HG03060 (cell line): ENCODE results near the gene GAS6.

Experiments
- ATAC-seq: cut with Tn5 transposase; IDR thresholded peaks from one replicate; pipeline ENCODE4 v1.9.1; 2021; ENCODE audit warnings: low read depth, moderate number of reproducible peaks; ENCODE audit not compliant: unreplicated experiment

GAS6 gene

DNA sequence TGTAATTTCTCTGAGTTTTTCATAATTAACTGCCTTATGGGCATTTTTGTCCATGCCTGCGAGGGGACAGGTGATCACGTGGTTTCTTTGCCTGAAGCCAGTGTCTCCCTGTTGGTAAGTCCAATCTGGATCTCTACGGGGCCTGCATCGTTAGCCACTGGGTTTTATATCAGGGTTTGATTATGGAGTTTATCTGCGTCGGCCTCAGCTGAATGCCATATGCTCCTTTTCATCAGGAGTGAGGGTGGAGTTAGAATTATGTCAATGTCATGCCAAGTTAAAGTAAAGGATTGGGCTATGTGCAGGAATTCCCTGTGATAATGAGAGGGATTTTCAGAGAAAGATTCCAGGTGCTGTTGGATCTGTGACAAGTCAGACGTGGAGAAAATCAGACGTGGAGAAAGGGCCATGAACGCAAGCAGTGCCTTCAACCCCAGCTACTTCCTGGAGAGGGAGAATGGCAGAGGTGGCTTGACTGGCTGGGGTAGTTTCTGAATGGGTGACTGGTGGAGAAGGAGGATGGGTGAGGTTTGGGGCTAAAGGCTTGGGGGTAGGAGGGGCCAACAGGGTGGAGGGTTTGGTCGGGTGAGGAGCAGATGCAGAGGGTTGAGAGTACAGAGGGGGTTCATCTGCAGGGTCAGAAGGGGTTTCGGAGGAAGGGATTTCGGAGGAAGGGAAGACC is 80.5 kb downstream of the GAS6 start:
- no peak for ATAC-seq

DNA sequence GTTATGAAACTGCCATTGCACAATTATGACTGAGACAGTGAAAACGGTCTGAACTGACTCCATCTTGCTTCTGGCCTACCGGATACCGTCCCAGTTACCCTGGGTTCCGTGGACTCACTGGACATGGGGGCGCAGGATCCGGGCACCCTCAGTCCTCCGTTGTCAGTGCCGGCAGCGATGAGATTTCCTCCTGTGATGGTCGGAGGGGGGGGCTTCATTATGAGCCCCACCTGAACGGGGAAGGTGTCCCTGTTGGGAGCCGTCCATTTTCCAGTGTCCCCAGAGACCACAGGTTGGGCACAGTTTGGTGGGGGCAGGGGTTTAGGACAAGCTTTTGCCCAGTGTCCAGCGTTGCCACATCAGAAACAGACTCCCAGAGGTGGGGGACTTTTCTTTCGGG is 81.4 kb downstream of the GAS6 start:
- no peak for ATAC-seq

DNA sequence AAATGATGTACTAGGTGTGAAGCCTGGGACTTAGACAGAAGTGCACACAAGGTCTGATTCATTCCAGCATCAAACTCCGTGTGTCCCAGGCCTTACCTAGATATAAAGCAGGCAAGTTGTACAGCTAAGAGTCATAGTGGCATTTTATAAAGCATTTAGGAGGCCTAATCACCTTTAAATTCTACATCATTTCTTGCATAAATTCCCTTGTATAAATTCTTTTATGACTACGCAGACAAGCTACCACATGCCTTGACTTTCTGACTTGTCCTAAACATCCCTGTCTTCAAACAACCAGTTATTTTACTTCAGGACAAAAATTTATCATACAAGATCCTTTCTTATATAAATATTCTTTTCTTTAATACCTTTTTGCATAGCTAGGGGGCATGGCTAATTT is 82.3 kb downstream of the GAS6 start:
- no peak for ATAC-seq

DNA sequence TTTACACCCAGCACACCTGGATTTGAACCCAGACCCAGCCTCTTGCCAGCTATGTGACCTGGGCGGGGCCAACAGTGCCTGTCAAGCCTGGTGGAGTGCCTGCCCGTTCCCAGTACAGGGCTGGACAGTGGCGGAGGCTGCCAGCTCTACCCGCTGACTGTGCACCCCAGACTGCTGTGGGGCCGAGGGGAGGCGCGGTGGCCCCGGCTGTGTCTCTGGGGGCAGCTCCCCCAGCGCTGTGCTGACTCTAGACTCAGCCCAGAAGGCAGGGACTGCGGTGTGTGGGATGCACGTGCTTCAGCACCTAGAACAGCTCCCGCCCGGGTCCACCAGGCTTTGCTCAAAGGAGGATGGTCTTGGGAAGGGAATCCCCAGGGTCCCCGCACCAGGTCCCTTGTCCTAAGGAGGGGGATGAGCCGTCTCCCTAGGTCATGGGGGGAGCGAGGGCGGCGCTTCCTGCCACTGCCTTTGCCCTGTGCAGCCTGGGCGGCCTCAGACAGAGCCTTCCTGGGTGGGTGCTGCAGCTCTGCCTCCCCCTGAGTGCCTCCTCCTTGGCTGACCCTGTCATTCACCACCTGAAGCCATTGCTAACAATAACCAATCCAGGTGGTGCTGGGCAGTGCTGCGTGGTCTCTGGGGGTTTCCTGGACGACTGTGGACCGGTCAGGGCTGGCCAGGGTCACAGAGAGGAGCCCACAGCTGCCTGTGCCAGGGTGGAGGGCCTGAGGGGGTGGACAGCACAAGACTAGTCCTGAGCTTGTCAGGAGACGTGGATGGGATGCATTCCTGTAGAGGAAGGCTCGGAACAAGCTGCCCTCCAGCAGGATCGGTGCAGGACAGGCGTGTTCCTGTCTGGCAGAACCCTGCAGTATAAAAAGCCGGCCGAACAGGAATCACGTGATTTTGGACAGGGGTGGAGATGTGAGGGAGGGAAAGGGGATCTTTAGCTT is 86.3 kb downstream of the GAS6 start:
- no peak for ATAC-seq

DNA sequence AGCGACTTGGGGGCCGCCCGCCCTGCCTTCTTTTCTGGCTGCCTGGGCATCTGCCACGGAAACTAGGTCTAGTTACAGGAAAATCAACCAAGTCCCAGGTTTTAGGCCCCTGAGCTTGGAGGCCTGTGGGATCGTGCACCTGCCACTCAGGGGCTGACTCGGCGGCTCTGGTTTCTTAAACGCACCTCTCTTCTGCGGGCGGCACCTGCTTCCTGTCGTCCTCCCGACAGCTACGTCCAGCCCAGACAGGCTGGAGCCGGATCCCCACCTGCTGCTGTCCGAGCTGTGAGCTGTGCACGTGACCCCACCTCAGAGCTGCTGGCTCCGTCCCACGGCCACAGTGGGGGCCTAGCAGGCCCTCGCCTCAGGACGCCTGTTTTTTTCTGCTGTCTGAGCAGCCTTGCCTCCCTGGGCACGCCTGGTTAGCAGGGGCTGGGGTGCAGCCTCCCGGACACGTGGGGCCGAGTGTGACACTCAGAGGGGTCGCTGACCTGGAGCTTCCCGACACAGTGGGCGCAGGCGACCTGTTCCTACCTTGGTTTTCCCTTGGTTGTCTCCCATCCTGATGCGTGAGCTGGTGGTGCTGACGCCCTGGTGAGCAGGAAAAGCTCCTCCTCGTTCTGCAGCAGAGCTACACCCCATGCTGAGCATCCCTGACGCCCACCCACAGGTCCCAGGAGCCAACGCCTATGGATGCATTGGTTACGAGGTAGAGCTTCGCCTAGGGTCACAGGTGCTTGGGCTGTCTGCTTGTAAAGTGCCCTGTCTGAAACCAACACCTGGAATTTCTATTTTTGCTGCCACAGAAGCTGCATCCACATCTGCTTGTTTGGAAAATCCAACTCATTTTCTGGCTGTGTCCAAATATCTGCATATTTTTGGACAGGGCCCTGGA is 87.4 kb downstream of the GAS6 start:
- ATAC-seq: no peak

DNA sequence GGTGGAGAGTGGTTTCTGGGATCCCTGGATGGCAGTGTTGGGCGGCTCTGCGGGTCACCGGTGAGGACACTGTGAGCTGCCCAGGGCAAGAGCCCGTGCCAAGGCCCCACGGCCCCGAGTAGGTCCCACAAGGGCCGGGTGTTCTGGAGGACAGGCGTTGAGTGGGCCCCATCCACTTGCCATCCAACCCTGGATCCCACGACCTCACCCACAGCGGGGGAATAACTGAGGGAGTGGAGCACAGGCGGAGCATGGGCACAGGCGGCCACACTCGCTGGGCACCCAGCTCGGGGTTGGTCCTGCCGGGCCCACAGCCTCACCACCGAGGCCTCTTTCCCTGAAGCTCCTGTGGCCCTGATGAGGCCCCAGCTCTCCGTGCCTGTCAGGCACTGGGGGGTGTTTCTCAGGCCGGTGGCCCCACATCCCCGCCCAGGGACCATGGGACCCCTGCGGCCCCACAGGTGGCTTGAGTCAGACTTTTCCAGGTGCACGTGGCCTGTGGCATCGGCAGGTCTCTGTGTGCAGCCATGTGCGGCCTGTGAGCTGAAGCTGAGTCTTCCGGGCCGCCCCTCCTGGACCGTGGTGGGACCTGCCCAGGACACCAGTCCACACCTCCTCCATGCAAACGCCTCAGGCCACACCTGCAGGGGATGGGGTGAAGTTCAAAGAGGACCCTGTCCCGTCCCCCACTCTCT is 88.3 kb downstream of the GAS6 start:
- no peak for ATAC-seq

DNA sequence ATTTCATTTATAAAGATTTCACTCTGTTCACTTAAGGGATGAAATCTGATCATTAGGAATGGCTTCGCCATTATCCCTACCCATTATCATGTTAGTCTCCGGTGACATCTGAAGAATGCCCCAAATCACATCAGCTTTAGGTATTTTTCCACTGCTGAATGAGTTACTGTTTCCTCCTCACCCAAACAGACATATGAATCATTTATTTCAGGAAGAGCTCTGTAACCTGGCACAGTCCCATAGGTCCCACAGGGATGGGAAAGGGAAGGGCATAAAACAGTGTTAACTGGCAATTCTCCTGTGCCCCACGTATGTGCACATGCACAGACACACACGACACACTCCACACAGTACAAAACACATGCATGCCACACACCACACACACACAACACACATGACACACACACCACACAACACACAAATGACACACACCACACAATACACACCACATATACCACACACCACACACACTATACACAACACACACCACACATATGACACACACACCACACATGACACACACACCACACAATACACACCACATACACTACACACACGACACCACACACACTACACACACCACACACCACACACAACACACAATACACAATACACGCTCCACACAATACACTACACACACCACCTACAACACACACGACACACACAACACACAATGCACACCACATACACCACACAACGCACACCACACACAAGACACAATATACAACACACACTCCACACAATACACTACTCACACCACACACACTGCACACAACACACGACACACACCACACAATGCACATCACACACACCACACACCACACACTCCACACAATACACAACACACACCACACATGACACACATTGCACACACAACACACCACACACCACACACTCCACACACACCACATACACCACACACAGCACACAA is 89.4 kb downstream of the GAS6 start:
- ATAC-seq: no peak

DNA sequence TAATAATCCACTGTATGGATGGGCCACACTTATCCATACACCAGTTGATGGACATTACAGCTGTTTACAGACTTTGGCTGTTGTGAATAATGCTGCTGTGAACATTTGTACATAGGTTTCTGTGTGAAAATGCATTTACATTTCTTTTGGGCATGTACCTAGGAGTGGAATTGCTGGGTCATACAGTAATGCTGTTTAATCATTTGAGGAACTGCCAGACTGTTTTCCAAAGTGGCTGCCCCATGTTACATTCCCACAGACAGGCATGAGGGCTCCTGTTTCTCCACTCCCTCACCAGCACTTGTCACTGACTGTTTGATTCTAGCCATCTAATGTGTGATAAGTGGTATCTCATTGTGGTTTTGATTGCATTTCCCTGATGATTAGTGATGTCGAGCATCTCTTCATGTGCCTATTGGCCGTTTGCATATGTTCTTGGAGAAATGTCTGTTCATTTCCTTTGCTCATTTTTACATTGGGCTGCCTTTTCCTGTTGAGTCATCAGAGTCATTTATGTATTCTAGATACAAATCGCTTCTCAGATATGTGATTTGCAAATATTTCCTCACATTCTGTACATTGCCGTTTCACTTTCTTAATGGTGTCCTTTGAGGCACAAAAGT is 92.1 kb downstream of the GAS6 start:
- ATAC-seq: no peak

DNA sequence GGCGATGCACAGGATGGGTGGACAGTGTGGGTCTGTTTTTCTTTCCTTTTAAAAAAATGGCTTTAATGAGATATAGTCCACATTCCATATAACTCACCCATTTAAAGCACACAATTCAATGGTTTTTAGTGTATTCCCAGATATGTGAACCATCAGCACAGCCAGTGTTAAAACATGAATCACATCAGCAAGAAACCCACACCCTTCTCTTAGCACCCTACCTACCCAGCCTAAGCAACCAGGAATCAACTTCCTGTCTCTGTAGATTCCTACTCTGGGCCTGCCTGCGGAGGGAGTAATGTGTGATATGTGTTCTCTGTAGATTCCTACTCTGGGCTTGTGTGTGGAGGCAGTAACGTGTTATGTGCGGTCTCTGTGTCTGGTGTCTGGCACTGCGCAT is 92.9 kb downstream of the GAS6 start:
- ATAC-seq: no peak
